AG08396 (cell line): ENCODE measurements around the gene MYL11.
A peak's percentile ranks its signal among the peaks of the same experiment; 100 is the strongest.
"Not testable (repeated sequence)": the region's sequence is repeated elsewhere in the genome, so short reads cannot be mapped to it uniquely, and the experiment has no call there.

Experiments used
- DNase-seq: peaks from one replicate; pipeline ENCODE4 v3.0.0; 2012; ENCODE audit warnings: low spot score, mixed read lengths

MYL11 gene

GRCh38 chr16:30374538-30374937 is at the start of gene MYL11:
TSS of gene MYL11 (plus strand) at chr16:30374802. CDS start at chr16:30374858, 56 bp downstream.
- no peak for DNase-seq

- peak; percentile 60 for DNase-seq
Observed at GRCh38 chr16:30334473-30334989, 40.1 kb upstream of the MYL11 start.

- DNase-seq, result peak; percentile 74
Observed at GRCh38 chr16:30335028-30335597, 39.5 kb upstream of the MYL11 start.

- peak; percentile 9 for DNase-seq
Observed at GRCh38 chr16:30335598-30336474, 38.8 kb upstream of the MYL11 start.

GRCh38 chr16:30337964-30338357 is 36.6 kb upstream of the MYL11 start:
- not testable (repeated sequence) for DNase-seq

GRCh38 chr16:30338715-30339114 is 35.9 kb upstream of the MYL11 start:
- DNase-seq, result not testable (repeated sequence)

GRCh38 chr16:30340621-30341020 is 34.0 kb upstream of the MYL11 start:
- DNase-seq, result no peak

GRCh38 chr16:30341971-30342370 is 32.6 kb upstream of the MYL11 start:
- DNase-seq, result not testable (repeated sequence)

- DNase-seq, result no peak
Observed at GRCh38 chr16:30342751-30343490, 31.7 kb upstream of the MYL11 start.

GRCh38 chr16:30343491-30343820 is 31.1 kb upstream of the MYL11 start:
- not testable (repeated sequence) for DNase-seq

- DNase-seq, result no peak
Observed at GRCh38 chr16:30346286-30346685, 28.3 kb upstream of the MYL11 start.

- DNase-seq, result no peak
Observed at GRCh38 chr16:30348113-30348512, 26.5 kb upstream of the MYL11 start.

GRCh38 chr16:30348929-30349328 is 25.7 kb upstream of the MYL11 start:
- no peak for DNase-seq

GRCh38 chr16:30349675-30350074 is 24.9 kb upstream of the MYL11 start:
- no peak for DNase-seq

- DNase-seq, result no peak
Observed at GRCh38 chr16:30350134-30350871, 24.3 kb upstream of the MYL11 start.

- no peak for DNase-seq
Observed at GRCh38 chr16:30351001-30351441, 23.6 kb upstream of the MYL11 start.

- peak; percentile 82 for DNase-seq
Observed at GRCh38 chr16:30351586-30352419, 22.8 kb upstream of the MYL11 start.

GRCh38 chr16:30352488-30353401 is 21.9 kb upstream of the MYL11 start:
- DNase-seq, result no peak

GRCh38 chr16:30353438-30354129 is 21.0 kb upstream of the MYL11 start:
- no peak for DNase-seq
